PFSK-1 (cell line): ENCODE measurements around the gene ATP5PO.

Experiments
- REST ChIP-seq, 2 experiments: IDR thresholded peaks; 2 replicates each; pipeline versions ENCODE4 v1.6.1 to v1.8.0; 2011 to 2012; ENCODE audit warnings: low read depth in 2 of 2, low read length in 2 of 2, control low read depth in 1 of 2, inconsistent platforms in 1 of 2, mild to moderate bottlenecking in 1 of 2, moderate library complexity in 1 of 2; ENCODE audit not compliant: insufficient read depth in 1 of 2
- TAF1 ChIP-seq: IDR thresholded peaks from 2 replicates; pipeline ENCODE4 v1.6.1; 2012; ENCODE audit warnings: low read length, control low read depth, borderline replicate concordance; ENCODE audit not compliant: insufficient read depth

GRCh38 chr21:33951276-33952178 lies 35.9 kb upstream of the ATP5PO start:
- TF ChIP-seq REST (IDR thresholded peaks at IDR 0.05; ENCODE audit: insufficient read depth in 1 of 2, low read depth in 2 of 2, low read length in 2 of 2) (no peak), TAF1 (no peak)
